ENCODE data around the gene SH2D4B. TPM values are rescaled to one million over a fixed set of nuclear protein-coding genes. Genes with fewer than 3 reads are reported as not detected.

Gene SH2D4B
- total RNA-seq, 4 donors from 2014 or later, result not detected

GRCh38 chr10:80506189-80506575, 31.5 kb upstream of the SH2D4B start:
- Histone ChIP-seq H3K36me3 (peaks cover 0 to 46% (median 20%) of the 10 kb centered on the region in 3 donors), H3K27ac (peak overlapping the region in 3 of 4 donors; percentile 62 to 96 (median 86)), H3K9me3 (no peaks in the 10 kb centered on the region), H3K4me1 (peaks cover 0 to 89% (median 50%) of the 10 kb centered on the region in 4 donors), H3K27me3 (no peaks in the 10 kb centered on the region), H3K4me3 (no peak overlapping the region)
- DNase-seq (ENCODE audit: low spot score in 2 of 2), result no peak
- 82 to 83% methylated on average over 6 of the region's 6 CpGs for WGBS, 2 donors
- TF ChIP-seq, protein P1, sequence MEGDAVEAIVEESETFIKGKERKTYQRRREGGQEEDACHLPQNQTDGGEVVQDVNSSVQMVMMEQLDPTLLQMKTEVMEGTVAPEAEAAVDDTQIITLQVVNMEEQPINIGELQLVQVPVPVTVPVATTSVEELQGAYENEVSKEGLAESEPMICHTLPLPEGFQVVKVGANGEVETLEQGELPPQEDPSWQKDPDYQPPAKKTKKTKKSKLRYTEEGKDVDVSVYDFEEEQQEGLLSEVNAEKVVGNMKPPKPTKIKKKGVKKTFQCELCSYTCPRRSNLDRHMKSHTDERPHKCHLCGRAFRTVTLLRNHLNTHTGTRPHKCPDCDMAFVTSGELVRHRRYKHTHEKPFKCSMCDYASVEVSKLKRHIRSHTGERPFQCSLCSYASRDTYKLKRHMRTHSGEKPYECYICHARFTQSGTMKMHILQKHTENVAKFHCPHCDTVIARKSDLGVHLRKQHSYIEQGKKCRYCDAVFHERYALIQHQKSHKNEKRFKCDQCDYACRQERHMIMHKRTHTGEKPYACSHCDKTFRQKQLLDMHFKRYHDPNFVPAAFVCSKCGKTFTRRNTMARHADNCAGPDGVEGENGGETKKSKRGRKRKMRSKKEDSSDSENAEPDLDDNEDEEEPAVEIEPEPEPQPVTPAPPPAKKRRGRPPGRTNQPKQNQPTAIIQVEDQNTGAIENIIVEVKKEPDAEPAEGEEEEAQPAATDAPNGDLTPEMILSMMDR (IDR thresholded peaks at IDR 0.05), result no peak
- TF ChIP-seq EP300 (IDR thresholded peaks at IDR 0.05), result no peak
- TF ChIP-seq POLR2A (IDR thresholded peaks at IDR 0.05), result no peak

- H3K4me1 ChIP-seq, result peaks cover 0 to 85% (median 42%) of the 10 kb centered on the region in 4 donors
- TF ChIP-seq EP300 (IDR thresholded peaks at IDR 0.05) (no peak), POLR2A (IDR thresholded peaks at IDR 0.05) (no peak)
- TF ChIP-seq, protein P1 (IDR thresholded peaks at IDR 0.05), result no peak
- DNase-seq (ENCODE audit: low spot score in 2 of 2), result no peak
- peak overlapping the region in 2 of 4 donors; percentile 86 to 96 for H3K27ac ChIP-seq
- H3K4me3 ChIP-seq, result no peak overlapping the region
- H3K9me3 ChIP-seq, result no peaks in the 10 kb centered on the region
- peaks cover 0 to 54% (median 22%) of the 10 kb centered on the region in 3 donors for H3K36me3 ChIP-seq
- WGBS, 2 donors, result 84 to 92% methylated on average over 10 to 13 of the region's 13 CpGs
- no peaks in the 10 kb centered on the region for H3K27me3 ChIP-seq
These were observed 30.7 kb upstream of the SH2D4B start for GRCh38 chr10:80506836-80507487.

DNA sequence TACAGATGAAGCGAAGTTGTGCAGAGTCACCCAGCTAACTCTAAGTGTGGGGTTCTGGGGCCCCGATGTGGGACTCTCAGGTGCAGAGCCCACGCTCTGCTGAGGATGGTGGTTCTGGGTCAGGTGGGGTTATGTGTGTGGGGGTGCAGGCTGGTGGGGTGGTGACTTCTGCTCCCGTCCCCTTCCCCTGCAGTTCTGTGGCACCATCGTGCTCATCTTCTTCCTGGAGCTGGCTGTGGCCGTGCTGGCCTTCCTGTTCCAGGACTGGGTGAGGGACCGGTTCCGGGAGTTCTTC, 28.6 kb upstream of the SH2D4B start:
- Histone ChIP-seq H3K9me3 (no peaks in the 10 kb centered on the region), H3K27ac (peak overlapping the region in 1 of 4 donors; percentile 23), H3K27me3 (no peaks in the 10 kb centered on the region), H3K4me1 (peaks cover 0 to 64% (median 21%) of the 10 kb centered on the region in 4 donors), H3K36me3 (peaks cover 2 to 75% (median 27%) of the 10 kb centered on the region in 3 donors), H3K4me3 (no peak overlapping the region)
- WGBS, 2 donors, result 83 to 97% methylated on average over 3 to 5 of the region's 8 CpGs
- TF ChIP-seq POLR2A (IDR thresholded peaks at IDR 0.05) (no peak), EP300 (IDR thresholded peaks at IDR 0.05) (no peak)
- TF ChIP-seq, protein P1 (IDR thresholded peaks at IDR 0.05), result no peak
- no peak for DNase-seq (ENCODE audit: low spot score in 2 of 2)

DNA sequence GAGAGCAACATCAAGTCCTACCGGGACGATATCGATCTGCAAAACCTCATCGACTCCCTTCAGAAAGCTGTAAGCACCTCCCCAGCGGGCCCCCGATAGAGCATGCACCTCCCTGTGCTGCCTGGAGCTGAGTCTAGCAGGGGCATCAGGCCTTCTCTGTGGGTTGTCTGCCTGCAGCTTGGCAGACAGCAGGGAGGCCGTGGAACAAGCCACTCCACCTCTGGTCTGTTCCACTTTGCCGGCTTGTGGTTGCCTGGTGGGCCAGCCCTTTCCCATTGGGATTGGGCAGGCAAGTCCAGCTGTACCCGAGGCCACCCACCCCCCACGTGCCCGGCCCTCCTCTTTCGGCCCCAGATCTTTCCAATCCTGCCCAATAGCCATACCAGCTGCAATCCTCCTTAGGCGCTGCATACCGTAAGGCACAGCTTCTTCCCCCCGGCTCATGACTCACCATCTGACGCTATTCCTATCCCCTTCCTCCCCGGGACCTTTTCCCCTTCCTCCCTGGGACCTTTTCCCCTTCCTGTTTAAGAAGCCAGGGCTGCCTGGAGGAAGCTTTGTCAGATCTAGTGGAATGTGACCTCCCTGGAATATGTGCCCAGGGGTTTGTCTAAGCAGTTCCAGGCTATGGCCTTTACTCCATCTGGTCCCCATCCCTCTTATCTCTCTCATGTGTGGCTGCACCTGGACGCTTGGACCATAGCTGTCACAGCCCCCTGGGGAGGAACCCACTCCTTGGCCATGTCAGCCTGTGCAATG, 28.1 kb upstream of the SH2D4B start:
- Histone ChIP-seq H3K9me3 (no peaks in the 10 kb centered on the region), H3K27ac (peak overlapping the region in 2 of 4 donors; percentile 23 to 29), H3K4me1 (peaks cover 0 to 58% (median 17%) of the 10 kb centered on the region in 4 donors), H3K36me3 (peaks cover 4 to 80% (median 32%) of the 10 kb centered on the region in 3 donors), H3K27me3 (no peaks in the 10 kb centered on the region), H3K4me3 (no peak overlapping the region)
- WGBS, 2 donors, result 54 to 59% methylated on average over 11 to 18 of the region's 18 CpGs
- TF ChIP-seq POLR2A (IDR thresholded peaks at IDR 0.05), result no peak
- TF ChIP-seq EP300 (IDR thresholded peaks at IDR 0.05), result peak in 1 of 2 donors; percentile 64
- DNase-seq (ENCODE audit: low spot score in 2 of 2), result no peak

- peaks cover 10 to 100% (median 42%) of the 10 kb centered on the region in 3 donors for H3K36me3 ChIP-seq
- H3K4me3 ChIP-seq, result no peak overlapping the region
- H3K27me3 ChIP-seq, result no peaks in the 10 kb centered on the region
- WGBS, 2 donors, result 91 to 93% methylated on average over 9 of the region's 10 CpGs
- peaks cover 0 to 49% (median 0%) of the 10 kb centered on the region in 4 donors for H3K4me1 ChIP-seq
- H3K27ac ChIP-seq, result no peak overlapping the region
- DNase-seq (ENCODE audit: low spot score in 2 of 2), result no peak
- TF ChIP-seq EP300 (IDR thresholded peaks at IDR 0.05) (no peak), POLR2A (IDR thresholded peaks at IDR 0.05) (no peak)
- TF ChIP-seq, protein P1 (IDR thresholded peaks at IDR 0.05), result no peak
- H3K9me3 ChIP-seq, result no peaks in the 10 kb centered on the region
These were observed 25.6 kb upstream of the SH2D4B start for GRCh38 chr10:80512031-80512526.

Measured in tibial nerve (tissue), 4 donors.